ENCODE results near the gene NHLRC3.

- TF ChIP-seq CTCF (IDR thresholded peaks at IDR 0.05): no peak
- no peak for TF ChIP-seq POLR2A (IDR thresholded peaks at IDR 0.05)
- TF ChIP-seq POLR2AphosphoS5 (IDR thresholded peaks at IDR 0.05): no peak
- TF ChIP-seq EP300 (IDR thresholded peaks at IDR 0.05; ENCODE audit: low read depth): no peak
Measured at GRCh38 chr13:39044536-39044935, 6.3 kb downstream of the NHLRC3 start.

Data from transverse colon (tissue), 4 donors.